HG03139 (cell line): ENCODE data around the gene RHOD.
A peak's percentile ranks its signal among the peaks of the same experiment; 100 is the strongest.

Source experiments
- ATAC-seq: cut with Tn5 transposase; IDR thresholded peaks from one replicate; pipeline ENCODE4 v1.9.1; 2021; ENCODE audit not compliant: unreplicated experiment

RHOD gene

GRCh38 chr11:67113231-67113721 lies 56.6 kb downstream of the RHOD start:
- no peak for ATAC-seq

DNA sequence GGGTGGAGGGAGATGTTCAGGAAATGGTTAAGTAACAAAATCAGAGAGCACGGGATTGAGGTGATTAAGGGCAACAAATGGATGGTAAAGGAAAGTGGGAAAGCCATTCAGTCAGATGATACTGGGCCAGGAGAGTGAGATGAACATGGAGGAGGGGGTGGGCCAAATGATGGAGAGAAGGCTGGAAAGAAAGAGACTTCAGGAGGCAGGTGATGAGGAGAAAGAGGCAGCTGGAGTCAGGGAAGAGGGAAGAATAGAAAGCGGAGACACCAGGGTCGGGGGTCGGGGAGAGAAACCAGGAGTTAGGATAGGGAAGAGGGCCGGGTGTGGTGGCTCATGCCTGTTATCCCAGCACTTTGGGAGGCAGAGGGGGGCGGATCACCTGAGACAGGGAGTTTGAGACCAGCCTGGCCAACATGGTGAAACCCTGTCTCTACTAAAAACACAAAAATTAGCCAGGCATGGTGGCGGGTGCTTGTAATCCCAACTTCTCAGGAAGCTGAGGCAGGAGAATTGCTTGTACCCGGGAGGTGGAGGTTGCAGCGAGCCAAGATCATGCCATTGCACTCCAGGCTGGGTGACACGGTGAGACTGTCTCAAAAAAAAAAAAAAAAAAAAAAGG lies 57.7 kb downstream of the RHOD start:
- no peak for ATAC-seq

DNA sequence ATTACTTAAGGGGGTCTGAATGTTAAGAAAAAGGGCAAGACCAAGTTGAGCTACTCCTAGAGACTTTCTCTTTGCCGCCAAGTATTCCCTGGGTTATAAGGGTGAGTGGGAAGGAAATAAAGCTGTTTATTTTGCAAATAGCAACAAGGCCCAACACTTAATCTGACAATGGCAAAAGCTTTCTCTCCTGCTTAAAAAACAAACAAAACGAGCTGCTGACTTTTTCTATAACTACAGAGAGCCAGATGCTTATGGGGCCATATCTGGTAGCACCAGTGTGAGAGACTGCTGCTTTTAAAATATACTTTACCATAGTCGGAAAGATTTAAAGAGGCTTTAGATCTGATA lies 60.1 kb downstream of the RHOD start:
- ATAC-seq = no peak

- no peak for ATAC-seq
Measured at GRCh38 chr11:67117176-67117575, 60.5 kb downstream of the RHOD start.

- no peak for ATAC-seq
Measured at GRCh38 chr11:67117672-67118180, 61.1 kb downstream of the RHOD start.

DNA sequence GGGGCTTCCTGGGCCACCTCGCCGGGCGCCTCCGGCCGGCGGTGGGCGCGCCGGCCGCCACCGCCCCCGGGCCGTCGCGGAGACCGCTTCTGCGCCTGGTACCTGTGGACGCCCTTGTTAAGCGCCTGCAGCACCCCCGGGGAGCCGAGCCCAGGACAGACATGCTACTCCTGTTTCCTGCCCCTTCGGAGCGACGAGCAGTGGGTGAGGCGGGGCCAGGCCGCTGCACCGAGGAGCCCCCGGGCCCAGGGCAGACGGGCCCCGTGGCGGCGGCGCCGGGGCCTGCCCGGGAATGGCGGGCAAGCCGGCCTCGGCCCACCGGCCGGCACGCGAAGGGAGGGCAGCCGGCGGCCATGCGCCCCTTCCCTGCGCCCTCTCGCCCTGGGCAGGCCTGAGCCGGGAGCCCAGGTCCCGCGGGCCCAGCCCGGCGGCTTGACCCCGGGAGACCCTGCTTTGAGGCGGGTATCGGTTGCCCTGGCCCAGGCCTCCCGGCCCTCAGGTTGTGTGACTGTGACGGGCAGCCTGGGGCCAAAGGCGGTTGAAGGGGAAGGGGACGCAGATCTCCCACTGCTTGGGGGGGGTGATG lies 61.6 kb downstream of the RHOD start:
- ATAC-seq = peak; percentile 6

DNA sequence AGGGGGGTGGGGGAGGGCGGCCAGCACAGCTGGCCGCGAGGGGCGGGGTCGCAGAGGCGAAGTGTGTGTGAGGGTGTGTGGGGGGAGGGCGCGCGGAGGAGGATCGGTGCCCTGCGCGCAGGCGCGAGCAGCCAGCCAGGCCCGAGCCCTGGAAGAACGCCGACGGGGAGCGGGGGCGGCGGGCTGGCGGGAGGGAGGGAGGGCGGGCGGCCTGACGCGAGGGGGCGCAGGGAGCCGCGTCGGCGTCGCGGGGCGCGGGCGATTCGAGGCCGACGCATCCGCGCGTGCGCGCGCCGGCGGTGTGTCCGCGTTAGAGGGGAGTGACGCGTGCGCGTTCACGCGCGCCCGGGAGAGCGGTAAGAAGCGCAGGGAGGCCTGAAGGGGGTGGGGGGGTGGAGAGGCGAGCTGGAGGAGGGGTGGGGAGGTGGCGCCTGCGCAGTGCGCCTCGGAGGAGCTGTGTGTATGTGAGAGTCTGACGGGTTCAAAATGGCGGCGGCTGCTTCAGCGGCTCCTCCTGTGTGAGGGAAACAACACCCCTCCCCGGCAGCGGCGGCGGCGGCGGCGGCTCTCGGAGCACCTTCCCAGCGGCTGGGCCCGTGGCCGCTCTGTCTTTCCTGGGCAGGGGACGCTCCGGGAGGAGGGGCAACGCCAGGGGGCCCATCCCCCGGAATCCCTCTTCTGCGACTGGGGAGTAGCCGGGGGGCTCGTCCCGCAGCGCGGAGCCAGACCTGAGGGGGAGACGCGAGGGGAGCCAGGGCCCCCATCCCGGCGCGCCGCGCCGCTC lies 62.3 kb downstream of the RHOD start, which contains the start of gene KDM2A:
KDM2A (plus strand) TSS at position 463 of the 784 bp plus-strand sequence. CDS start 2,054 bp downstream, outside the sequence.
- peak; percentile 56 for ATAC-seq

- ATAC-seq = peak; percentile 12
Measured at GRCh38 chr11:67119585-67120391, 63.1 kb downstream of the RHOD start.

DNA sequence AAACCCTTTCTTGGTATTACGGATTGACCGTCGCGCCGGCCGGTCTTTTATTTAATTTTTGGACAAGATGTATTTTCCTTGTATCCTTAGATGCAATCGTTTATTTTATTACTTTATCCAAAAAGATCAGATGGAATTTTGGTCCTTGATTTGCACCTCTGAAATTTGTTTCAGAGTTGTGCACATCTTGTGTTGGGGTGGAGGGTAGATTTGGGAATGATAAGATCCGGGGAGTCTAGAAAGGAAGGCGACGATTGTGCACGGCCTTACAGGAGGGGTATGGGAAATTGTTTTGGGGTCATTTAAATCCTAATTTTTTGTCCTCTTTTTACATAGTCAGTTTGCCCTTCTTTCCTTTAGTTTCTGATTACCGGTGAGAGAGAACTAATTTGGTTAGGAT lies 63.8 kb downstream of the RHOD start:
- no peak for ATAC-seq

DNA sequence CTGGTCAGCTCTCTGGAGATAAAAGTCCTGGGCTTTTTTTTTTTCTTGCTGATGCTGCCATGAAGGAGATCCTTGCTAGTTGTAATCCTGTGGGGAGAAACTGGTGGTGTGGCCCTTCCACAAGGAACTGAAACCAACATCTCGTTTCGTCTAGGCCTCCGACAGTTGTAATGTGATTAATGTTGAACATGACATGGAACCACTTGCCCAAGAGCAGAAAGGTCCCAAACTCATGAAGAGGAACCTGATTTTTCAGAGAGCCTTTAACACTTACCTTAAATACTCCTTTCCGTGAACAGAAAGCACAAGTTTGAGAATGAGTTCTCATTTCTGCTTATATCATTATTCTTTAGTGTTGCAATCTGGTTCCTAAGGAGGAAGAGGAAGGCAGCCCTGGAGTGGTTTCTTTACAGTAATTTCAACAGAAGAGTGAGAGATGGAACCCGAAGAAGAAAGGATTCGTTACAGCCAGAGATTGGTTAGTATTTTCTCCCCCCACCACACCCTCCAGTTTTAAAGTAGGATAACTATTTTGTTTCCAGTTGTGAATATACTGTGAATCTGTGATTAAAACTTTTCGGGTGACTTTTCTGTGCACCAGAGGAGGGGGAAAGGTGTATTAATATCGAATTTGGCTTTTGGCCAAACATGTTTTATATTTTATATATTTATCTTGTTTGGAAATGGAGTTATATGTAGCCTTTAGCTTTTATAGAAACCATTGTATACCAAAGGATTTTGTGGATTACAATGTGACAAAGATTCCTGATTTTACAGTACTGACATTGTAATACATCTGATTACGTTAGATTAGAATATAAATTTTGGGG lies 64.4 kb downstream of the RHOD start:
- no peak for ATAC-seq
